C4-2B (cell line): ENCODE data around the gene TSFM.

Experiments
- CTCF ChIP-seq: fragments of 450-650 bp; conservative IDR thresholded peaks from 2 replicates; pipeline ENCODE4 v1.5.1; 2017; ENCODE audit warnings: mild to moderate bottlenecking
- ZFX ChIP-seq: fragments of 450-650 bp; IDR thresholded peaks from 2 replicates; pipeline ENCODE4 v1.6.1; 2017

- no peak for TF ChIP-seq CTCF
- TF ChIP-seq ZFX: no peak
These were observed 16.7 kb upstream of the TSFM start for GRCh38 chr12:57765698-57766463.
